HG02938 (cell line): ENCODE data around the gene BEND3.

Experiments
- ATAC-seq: cut with Tn5 transposase; IDR thresholded peaks from one replicate; pipeline ENCODE4 v1.9.1; 2021; ENCODE audit warnings: mild to moderate bottlenecking, moderate library complexity; ENCODE audit not compliant: unreplicated experiment

The BEND3 gene

GRCh38 chr6:107083921-107084320, 31.4 kb downstream of the BEND3 start:
- ATAC-seq: no peak

DNA sequence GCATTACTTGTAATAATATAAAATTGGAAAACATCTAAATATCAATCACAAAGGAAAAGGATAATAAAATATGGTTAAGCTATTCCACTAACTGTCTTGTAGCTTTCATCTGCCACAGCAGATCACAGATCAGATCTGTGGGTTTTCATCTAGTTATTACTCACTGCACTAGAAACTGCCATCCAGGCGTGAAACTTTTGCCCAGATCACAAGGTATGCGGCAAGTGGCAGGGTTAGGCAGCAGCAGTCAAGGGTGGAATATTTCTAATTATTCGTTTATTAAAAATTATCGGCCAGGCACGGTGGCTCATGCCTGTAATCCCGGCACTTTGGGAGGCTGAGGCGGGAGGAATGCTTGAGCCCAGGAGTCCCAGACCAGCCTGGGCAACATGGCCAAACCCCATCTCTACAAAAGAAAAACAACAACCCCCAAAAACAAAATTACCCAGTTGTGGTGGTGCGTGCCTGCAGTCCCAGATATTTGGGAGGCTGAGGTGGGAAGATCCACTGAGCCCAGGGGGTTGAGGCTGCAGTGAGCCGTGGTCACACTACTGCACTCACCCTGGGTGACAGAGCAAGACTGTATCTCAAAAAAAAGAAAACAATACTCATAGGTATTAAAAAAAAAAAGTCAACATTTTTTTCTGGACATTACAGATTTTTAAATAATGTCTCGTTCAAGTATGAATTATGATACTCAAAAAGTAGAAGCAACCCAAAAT, 32.1 kb downstream of the BEND3 start:
- ATAC-seq: peak; percentile 82

DNA sequence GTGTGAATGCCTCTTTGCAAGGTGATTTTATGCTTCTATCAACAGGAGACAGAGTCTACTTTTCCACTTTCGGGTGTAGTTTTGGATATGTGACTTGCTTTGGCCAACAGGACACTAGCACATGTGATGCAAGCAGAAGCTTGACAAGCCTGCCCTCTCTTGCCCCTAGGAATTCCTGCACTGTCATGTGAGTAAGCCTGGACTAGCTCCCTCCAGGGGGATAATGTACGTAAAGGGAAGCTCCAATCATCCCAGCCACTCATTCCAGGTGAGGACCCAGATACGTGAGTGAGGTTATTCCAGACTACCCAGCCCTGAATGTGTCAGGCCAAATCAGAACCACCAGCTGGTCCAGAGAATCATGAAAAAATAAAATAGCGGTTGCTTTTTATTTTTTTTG, 33.3 kb downstream of the BEND3 start:
- no peak for ATAC-seq

DNA sequence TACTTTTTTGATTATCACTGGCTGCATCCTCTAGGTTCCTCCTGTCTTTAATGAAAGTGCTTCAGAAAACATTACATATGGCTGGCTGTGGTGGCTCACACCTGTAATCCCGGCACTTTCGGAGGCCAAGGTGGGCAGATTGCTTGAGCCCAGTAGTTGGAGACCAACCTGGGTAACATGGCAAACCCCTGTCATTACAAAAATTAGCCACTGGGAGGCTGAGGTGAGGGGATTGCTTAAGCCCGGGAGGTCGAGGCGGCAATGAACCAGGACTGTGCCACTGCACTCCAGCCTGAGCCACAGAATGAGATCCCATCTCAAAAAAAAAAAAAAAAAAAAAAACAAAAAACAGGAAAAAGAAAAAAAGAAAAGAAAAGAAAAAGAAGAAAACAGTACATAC, 35.3 kb downstream of the BEND3 start:
- ATAC-seq: no peak

DNA sequence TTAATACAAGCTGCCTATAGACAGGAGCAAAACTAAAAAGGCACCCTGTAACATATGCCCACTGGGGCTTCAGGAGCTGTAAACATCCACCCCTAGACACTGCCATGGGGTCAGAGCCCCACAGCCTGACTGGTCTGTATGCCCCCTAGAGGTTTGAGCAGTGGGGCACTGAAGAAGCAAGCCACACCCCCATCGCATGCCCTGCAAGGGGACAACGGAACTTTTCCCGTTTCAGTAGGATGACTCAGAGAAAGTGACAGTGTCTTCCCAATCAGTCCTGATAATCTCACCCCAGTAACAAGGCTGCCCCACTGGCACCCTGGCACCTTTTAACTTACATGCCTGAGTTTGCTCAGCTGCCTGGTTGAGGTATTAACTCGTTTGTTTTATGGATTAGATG, 35.9 kb downstream of the BEND3 start:
- ATAC-seq: no peak

- no peak for ATAC-seq
Observed at GRCh38 chr6:107077710-107078109, 37.6 kb downstream of the BEND3 start.

DNA sequence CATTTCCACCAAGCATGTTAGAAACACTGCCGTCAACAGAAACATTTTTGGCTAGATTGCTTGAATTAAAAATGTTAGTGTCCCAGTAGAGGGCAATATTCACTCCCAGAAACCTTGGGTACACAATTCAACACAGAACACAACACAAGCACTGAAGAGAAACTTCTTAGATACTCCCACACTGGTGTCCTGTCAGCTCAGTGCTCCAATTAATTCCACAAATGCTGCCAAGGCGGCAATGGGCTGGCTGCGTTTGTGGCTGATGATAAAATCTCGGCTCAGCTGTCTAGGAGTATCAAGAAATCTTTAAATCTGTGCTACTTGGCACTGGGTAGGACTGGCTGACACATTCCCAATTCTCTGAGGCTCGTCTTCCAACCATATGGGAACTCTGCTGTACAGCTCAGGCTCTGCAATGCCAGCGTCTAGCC, 39.3 kb downstream of the BEND3 start:
- no peak for ATAC-seq

DNA sequence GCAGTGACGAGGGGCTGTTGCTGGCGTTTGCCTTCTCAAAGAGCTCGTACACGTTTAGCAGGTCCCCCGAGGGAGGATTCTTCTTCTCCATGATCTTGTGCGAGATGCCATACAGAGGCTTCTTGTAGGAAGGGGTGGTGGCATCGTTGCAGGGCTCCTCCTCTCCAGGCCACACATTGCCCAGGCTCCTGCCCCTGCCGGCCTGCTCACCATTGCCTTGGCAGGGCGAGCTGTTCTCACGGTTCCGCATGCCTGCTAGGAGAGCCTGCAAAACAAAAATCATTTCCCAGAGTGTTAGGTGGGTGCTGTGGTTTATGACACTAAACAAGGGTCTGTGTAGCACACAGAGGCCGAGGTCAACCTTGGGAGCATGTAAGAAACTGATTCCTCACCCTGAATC, 44.6 kb downstream of the BEND3 start:
- ATAC-seq: no peak

DNA sequence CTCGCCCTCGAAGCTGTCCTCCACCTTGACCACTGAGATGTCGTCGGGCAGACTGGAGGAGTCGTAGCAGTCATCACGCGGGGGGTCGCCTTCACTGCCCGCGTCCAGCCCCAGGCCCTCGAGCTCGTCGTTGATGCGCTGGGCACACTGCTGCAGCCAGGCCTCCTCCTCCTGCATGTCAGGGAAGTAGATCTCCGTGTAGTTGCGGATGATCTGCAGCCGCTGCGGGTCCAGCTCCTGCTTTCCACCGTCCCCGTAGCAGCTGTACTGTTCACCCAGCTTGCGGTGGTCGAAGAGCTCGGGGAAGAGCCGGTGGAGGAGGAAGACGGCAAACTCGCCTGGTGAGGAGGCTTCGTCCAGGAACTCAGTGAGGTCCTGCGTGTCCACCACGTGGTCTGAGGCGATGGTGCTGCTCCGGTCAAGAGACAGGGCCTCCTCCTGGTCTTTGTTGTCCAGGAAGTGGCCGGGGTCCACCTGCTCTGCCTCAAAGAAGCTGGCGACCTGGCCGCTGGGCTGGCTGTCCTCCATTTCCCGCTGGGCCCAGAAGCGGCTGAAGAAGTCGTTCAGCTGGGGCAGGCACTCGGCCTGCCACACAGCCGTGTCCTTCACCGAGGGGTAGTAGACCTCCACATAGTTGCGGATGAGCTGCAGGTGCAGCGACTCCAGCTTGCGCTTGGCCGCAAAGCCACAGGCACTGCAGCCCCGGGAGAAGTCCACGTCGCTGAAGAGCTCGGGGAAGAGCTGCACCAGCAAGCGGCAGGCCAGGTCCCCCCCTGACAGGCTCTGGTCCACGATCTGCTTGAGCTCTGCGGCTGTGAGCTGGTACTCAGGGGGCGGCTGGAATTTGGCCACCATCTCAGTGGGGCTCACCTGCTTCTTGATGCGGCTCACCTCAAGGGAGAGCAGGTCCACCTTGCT, 45.4 kb downstream of the BEND3 start:
- ATAC-seq: no peak

DNA sequence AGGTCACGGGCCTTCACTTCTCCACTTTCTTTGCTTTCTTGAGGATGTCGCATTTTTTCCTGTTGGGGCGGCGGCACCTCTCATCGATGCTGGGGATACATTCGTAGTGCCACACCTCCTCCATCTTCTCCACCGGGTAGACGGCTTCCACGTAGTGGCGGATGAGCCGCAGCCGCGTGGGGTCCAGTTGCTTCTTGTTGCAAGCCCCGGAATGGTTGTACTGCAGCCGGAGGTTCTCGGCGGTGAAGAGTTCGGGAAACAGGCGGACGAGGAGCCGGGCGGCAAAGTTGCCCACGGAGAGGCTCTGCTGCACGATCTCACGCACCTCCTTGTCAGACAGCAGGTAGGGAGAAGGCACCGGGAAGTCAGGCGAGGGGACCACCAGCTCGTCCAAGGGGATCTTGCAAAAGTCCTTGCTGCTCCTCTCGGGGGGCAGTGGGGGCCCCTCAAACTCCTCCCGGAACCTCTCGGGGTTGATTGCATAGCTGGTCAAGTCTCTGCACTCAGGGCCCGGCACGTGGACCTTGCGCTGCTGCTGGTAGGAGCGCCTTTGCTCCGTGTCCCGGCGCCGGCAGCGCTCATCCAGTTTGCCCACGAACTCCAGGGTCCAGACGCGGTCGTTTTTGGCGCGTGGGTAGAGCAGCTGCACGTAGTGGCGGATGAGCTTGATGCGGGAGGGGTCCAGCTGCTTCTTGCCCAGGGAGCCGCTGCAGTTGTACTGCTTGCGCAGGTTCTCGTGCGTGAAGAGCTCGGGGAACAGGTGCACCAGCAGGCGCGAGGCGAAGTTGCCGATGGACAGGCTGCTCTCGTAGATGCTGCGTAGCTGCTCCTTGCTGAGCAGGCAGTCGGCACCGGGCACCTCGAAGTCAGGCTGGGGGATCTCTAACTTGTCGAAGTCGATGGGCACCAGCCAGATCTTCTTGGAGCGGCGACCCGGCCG, 46.4 kb downstream of the BEND3 start:
- no peak for ATAC-seq

DNA sequence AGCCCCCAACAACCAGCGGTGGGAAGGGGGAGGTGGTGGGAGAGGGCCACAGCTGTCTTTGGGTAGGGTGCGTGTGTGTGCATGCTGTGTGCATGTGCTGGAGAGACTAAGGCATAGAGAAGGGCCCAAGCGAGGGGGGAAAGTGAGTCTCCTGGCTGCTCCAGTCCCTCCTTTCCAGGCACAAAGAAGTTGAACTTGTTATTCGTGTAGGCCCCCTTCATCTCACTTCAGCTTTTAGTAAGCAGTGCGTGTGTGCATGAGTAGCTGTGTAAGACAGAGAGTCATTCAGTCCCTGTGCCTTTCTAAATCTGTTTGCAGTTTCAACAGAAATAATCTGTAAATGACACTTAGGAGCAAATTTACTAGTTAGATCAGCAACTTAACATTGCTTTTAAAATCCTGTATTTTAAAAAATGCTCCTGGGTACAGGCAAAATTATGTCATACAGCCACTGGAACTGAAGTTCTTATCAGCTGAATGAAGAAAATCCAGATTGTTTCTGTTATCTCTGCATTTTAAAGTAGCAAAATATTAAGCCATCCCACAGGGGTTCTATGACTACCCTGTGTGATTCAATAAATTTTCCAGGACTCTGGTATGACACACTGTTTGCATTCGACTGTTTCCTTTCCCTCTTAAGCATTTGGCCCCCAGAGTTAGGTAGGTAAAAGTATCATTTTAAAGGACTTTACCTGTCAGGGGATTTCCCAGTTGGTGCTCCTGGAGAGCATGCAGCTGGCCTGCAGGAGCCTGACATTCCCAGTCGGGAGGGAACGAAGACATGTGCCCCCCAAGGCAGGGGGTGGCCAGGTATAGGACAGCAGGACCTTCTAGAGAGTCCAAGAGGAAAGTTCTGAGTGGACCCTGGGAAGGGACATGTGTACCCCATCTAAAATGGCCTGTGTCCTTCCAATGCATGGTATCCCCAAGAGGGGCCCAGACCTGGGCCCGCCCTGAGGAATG, 48.3 kb downstream of the BEND3 start:
- ATAC-seq: no peak

DNA sequence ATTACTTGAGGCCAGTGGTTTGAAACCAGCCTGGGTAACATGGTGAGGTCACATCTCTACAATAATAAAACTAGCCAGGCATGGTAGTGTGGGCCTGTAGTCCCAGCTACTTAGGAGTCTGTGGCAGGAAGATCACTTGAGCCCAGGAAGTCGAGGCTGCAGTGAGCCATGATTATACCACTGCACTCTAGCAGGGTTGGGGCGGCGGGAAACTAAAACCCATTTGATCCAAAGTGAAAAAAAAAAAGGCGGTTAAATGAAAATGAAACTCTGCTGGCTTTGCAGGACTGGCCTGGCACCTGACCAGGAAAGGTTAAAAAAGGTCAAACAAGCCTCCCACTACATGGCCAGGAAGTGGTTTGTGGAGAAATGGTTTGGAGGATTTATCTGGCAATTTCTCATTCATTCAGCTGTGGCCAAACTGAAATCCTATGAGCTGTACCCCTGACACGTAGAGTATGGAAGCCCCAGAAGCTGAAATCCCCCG, 50.7 kb downstream of the BEND3 start:
- ATAC-seq: no peak

DNA sequence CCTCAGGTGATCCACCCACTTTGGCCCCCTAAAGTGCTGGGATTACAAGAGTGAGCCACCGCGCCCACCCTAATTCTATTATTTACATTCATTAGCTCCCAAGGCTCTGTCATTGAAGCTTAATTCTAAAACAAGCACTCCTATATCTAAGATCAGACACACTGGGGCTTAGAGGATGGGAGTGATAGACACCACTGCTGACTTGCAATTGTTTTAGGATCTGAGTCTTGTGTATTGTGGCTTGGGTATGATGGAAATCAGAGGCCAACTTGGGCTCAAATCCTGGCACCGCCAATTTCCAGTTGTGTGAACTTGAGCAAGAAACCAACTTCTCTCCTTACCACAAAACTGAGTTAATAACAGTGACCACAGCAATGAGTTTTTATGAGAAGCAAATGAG, 52.6 kb downstream of the BEND3 start:
- ATAC-seq: no peak

- peak; percentile 62 for ATAC-seq
Observed at GRCh38 chr6:107061125-107062020, 53.9 kb downstream of the BEND3 start.

DNA sequence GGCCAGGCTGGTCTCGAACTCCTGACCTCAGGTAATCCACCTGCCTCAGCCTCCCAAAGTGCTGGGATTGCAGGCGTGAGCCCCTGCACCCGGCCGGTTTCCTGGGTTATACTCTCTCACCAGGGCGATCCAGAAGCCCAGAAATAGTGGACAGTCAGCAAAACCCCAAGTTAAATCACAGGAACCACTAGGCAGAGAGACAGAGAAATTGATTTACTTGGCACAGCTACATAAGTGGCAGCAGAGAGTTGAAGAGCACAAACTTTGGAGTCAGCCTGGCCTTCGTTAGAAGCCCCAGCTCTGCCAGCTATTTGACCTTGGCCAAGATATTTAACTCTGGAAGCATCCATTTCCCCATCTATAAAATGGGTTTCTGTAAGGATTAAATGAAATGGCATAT, 54.6 kb downstream of the BEND3 start:
- no peak for ATAC-seq

- no peak for ATAC-seq
Observed at GRCh38 chr6:107059606-107060005, 55.7 kb downstream of the BEND3 start.

- ATAC-seq: no peak
Observed at GRCh38 chr6:107057679-107058078, 57.6 kb downstream of the BEND3 start.

DNA sequence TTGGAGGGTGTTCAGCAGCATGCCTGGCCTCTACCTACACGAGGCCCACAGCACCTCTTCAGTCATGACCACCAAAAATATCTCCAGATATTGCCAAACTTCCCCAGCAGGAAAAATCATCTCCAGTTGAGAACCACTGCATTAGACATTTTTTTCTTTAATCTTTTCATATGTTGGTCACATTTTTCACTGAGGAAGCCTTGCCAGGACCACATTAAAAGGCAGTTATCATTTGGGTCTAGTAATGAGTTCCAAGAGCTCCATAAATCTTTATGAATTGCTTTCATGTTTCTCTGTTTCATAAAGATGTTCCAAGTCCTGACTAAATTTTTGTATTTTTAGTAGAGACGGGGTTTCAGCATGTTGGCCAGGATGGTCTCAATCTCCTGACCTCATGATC, 58.5 kb downstream of the BEND3 start:
- no peak for ATAC-seq

- no peak for ATAC-seq
Observed at GRCh38 chr6:107047807-107048206, 67.5 kb downstream of the BEND3 start.
